Femur (tissue), 1 donor: ENCODE results near the gene ASTN2.

Source experiments
- DNase-seq: peaks from one replicate; pipeline ENCODE4 v3.0.0-alpha.2; 2017

Gene ASTN2

GRCh38 chr9:117363006-117363405 lies 51.9 kb downstream of the ASTN2 start:
- no peak for DNase-seq

GRCh38 chr9:117359910-117360309 lies 54.9 kb downstream of the ASTN2 start:
- DNase-seq, result no peak

GRCh38 chr9:117355542-117355941 lies 59.3 kb downstream of the ASTN2 start:
- DNase-seq, result no peak

GRCh38 chr9:117354997-117355396 lies 59.9 kb downstream of the ASTN2 start:
- no peak for DNase-seq

GRCh38 chr9:117354244-117354847 lies 60.5 kb downstream of the ASTN2 start:
- DNase-seq, result no peak

- DNase-seq, result no peak
Observed at GRCh38 chr9:117344892-117345660, 69.8 kb downstream of the ASTN2 start.

- no peak for DNase-seq
Observed at GRCh38 chr9:117343427-117343826, 71.4 kb downstream of the ASTN2 start.

GRCh38 chr9:117341151-117341550 lies 73.7 kb downstream of the ASTN2 start:
- no peak for DNase-seq

- DNase-seq, result no peak
Observed at GRCh38 chr9:117340422-117340821, 74.4 kb downstream of the ASTN2 start.

- DNase-seq, result no peak
Observed at GRCh38 chr9:117335837-117336433, 78.9 kb downstream of the ASTN2 start.

- DNase-seq, result no peak
Observed at GRCh38 chr9:117334101-117334500, 80.8 kb downstream of the ASTN2 start.

- DNase-seq, result no peak
Observed at GRCh38 chr9:117325831-117326230, 89.0 kb downstream of the ASTN2 start.

- no peak for DNase-seq
Observed at GRCh38 chr9:117325110-117325731, 89.6 kb downstream of the ASTN2 start.

- no peak for DNase-seq
Observed at GRCh38 chr9:117323390-117323789, 91.5 kb downstream of the ASTN2 start.

GRCh38 chr9:117317192-117317591 lies 97.7 kb downstream of the ASTN2 start:
- DNase-seq, result no peak

- DNase-seq, result no peak
Observed at GRCh38 chr9:117315236-117315635, 99.6 kb downstream of the ASTN2 start.

GRCh38 chr9:117313989-117314388 lies 100.9 kb downstream of the ASTN2 start:
- no peak for DNase-seq

- no peak for DNase-seq
Observed at GRCh38 chr9:117307701-117308100, 107.2 kb downstream of the ASTN2 start.

- no peak for DNase-seq
Observed at GRCh38 chr9:117306032-117306431, 108.8 kb downstream of the ASTN2 start.

GRCh38 chr9:117305454-117305853 lies 109.4 kb downstream of the ASTN2 start:
- no peak for DNase-seq

- DNase-seq, result no peak
Observed at GRCh38 chr9:117304549-117304948, 110.3 kb downstream of the ASTN2 start.

- DNase-seq, result no peak
Observed at GRCh38 chr9:117303643-117304230, 111.1 kb downstream of the ASTN2 start.

- DNase-seq, result no peak
Observed at GRCh38 chr9:117302487-117302886, 112.4 kb downstream of the ASTN2 start.
